GM10266 (cell line): ENCODE results near the gene TFDP1.

ENCODE experiments used
- DNase-seq: peaks from one replicate; pipeline ENCODE4 v3.0.0; 2012; ENCODE audit errors: extremely low spot score
- TF ChIP-seq, protein P1 (sequence below): IDR thresholded peaks from 2 replicates; pipeline ENCODE4 v1.5.1; 2012; ENCODE audit warnings: mild to moderate bottlenecking, low read depth; ENCODE audit not compliant: control insufficient read depth, insufficient read depth; ENCODE audit errors: missing control alignments

The TFDP1 gene

DNA sequence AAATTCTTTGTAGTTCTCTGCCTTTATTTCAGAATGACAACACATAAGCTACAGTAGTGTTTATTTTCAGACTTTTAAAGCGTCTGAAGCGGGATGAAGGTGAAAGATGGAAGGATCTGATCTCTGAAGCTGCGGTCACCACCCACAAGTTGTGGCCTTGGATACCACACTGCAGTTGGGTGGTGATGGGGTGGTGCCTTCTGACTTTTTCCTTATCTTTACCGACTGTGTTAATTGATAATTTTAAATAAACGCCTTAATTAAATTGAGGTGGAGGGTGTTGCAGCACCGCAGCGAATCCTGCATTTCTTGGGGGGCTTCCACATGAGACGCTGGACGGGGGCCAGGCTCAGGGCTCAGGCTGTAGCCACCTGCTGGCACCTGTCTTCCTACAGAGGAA is 1.3 kb downstream of the TFDP1 start:
- TF ChIP-seq, protein P1, sequence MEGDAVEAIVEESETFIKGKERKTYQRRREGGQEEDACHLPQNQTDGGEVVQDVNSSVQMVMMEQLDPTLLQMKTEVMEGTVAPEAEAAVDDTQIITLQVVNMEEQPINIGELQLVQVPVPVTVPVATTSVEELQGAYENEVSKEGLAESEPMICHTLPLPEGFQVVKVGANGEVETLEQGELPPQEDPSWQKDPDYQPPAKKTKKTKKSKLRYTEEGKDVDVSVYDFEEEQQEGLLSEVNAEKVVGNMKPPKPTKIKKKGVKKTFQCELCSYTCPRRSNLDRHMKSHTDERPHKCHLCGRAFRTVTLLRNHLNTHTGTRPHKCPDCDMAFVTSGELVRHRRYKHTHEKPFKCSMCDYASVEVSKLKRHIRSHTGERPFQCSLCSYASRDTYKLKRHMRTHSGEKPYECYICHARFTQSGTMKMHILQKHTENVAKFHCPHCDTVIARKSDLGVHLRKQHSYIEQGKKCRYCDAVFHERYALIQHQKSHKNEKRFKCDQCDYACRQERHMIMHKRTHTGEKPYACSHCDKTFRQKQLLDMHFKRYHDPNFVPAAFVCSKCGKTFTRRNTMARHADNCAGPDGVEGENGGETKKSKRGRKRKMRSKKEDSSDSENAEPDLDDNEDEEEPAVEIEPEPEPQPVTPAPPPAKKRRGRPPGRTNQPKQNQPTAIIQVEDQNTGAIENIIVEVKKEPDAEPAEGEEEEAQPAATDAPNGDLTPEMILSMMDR = no peak
- no peak for DNase-seq

DNA sequence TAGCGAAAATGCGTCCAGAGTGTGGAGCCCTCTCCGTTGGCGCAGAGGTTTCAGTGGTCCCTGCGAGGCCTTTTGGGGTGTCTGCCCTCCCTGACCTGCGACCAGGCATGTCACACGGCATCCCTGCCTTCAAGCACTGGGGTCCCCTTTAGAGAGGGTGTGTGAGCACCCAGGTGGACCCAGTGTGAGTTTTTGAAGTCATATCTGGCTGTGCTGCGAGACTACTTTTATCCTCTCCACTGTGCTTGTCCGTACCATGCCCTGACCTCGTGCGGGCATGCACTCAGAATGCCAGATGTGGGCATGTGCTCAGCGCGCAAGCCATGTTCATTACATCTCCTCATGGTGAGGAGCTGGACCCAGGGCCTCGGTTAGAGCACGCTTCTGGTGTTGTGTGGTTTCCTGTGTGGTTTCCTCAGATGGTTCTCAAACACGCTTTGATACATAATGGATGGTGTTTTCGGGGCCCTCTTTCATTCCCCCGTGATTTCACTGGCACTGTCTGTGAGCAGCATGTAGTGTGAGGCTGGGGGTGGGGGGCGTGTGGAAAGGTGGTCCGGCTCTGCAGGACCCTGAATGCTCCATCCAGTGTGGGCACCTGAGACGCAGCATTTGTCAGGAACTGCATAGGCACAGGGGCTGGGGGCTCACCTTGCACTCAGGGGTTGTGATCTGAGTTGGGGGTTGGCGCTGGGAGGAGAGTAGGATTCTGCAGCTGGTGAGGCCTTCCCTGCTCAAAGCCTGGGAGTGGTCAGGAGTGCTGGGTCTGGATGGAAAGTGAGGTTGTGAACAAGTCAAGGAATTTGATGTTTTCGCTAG is 2.3 kb downstream of the TFDP1 start:
- DNase-seq = no peak
- TF ChIP-seq, protein P1 = no peak

DNA sequence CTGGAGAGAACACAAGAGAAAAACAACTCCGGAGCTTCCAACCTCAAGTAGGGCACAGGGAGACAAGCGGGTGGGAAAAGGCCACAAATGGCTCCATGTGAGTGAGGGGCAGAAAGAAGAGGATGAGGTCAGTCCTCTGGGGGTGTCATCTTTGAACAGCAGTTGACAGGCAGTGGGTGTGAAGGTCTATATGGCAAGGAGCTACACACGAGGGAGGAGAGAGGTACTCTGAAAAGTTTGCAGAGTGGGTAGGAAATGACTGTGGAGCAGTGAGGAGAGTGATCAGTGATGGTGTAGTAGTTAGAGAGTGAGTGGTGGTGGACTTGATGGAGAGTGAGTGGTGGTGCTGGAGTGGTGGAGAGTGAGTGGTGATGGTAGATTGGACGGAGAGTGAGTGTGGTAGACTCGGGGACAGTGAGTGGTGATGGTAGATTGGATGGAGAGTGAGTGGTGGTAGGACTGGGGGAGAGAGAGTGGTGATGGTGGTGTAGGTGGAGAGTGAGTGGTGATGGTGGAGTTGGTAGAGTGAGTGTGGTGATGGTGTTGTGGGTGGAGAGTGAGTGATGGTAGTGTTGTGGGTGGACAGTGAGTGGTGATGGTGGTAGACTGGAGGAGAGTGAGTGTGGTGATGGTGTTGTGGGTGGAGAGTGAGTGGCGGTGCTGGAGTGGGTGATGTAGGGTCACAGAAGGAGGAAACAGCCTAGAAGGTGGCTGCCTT is 4.0 kb downstream of the TFDP1 start:
- TF ChIP-seq, protein P1 = no peak
- no peak for DNase-seq

DNA sequence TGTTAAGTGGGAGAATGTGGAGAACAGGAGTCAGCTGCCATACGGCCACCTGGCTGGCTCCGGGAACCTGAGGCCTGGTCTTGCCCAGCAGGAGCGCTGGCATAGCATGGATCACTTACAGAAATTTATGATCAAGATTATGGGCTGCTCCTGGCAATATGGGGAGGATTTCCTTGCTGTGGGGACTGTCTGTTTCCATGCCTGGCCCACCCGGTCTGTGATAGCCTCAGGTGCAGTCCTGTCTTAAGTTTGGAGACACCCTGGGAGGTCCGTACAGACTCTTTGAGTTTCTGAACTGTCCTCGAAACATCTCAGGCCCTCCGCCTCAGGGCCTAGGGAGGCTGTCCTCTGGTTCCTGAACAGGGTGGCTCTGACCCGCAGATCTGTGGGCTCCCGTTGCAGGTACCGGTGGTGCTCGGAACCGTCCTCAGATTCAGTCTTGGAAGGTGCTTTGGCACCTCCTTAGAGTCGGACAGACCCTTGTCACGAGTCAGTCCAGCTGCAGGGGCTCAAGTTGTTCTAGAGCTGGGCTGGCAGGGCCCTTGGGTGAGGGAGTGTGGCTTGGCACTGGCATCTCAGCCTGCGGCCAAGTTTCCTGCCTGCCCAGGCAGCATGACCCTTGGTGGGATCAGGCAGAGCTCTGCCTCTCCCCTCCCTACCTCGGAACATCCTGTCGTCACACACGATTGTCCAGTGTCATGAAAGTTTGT is 4.9 kb downstream of the TFDP1 start:
- TF ChIP-seq, protein P1 = no peak
- no peak for DNase-seq

DNA sequence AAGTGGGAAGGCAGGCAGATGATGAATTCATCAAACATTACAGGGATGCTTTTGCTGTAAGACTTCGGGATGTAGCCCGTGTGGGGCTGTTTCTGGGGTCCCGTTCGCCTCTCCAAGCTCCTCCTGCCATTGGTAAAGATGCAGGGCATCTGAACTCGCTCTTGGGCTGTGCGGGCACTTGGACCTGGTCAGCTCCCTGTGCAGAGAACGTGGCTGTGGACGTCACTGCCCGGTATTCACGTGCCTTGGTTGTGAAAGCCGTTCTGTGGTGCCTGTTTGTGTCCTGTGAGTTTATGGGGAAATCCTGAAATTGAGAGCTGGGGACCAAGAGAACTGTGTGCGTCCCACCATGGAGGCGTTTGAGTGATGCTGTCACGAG is 5.4 kb downstream of the TFDP1 start:
- TF ChIP-seq, protein P1 = no peak
- no peak for DNase-seq

DNA sequence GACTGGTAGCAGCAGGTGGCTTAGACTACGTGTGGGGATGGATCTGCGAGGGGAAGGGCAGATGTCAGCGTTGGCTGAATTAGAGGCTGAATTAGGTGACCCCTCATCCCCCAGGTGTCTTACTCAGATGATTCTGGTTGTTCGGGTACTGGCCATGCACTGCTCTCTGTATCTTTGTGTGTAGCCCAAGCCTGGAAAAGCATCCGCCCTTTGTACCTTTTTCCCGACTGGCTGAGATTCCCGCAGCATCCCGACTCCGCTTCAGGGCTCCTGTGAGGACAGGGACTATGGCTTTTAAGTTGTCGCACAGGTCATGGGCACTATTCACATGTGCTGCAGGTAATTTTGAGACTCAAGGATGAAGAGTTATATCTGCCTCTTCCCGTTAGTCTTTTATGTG is 7.2 kb downstream of the TFDP1 start:
- TF ChIP-seq, protein P1 = no peak
- no peak for DNase-seq
